Measurements from ENCODE around the gene OR1F1.

GRCh38 chr16:3193221-3194212 lies 5.5 kb downstream of the OR1F1 start:
- TF ChIP-seq CTCF (IDR thresholded peaks at IDR 0.05) (no peak), POLR2AphosphoS5 (IDR thresholded peaks at IDR 0.05; ENCODE audit: low read depth, low read length) (peak; percentile 35; the same call in 1 of the 2 replicates), SIN3A (IDR thresholded peaks at IDR 0.05; ENCODE audit: borderline replicate concordance, insufficient read depth, low read depth, low read length) (no peak)

Measured in Panc1 (cell line).